HG02884 (cell line): ENCODE data around the gene AOX1.

Experiments
- ATAC-seq: cut with Tn5 transposase; IDR thresholded peaks from one replicate; pipeline ENCODE4 v1.9.1; 2021; ENCODE audit warnings: mild to moderate bottlenecking, moderate library complexity; ENCODE audit not compliant: unreplicated experiment

Gene AOX1

GRCh38 chr2:200600549-200601225, 14.9 kb downstream of the AOX1 start:
- ATAC-seq: no peak

- no peak for ATAC-seq
Measured at GRCh38 chr2:200602584-200602983, 16.8 kb downstream of the AOX1 start.

DNA sequence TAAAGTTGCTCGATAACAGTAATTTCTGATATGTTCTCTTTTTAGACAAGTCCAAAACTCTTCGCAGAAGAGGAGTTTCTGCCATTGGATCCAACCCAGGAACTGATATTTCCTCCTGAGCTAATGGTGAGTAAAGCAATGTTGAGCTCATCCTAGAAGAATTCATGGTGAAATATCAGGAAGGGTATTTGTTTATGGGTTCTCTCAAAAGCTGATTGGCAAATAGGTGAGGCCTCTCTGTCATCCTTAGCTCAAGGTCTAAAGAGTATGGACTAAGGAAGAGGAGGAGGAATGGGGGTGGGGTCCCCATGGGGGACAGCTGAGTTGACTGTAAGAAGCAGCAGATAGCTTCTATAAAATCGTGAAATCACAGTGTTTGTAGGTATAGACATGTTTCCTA, 18.2 kb downstream of the AOX1 start:
- ATAC-seq: no peak

DNA sequence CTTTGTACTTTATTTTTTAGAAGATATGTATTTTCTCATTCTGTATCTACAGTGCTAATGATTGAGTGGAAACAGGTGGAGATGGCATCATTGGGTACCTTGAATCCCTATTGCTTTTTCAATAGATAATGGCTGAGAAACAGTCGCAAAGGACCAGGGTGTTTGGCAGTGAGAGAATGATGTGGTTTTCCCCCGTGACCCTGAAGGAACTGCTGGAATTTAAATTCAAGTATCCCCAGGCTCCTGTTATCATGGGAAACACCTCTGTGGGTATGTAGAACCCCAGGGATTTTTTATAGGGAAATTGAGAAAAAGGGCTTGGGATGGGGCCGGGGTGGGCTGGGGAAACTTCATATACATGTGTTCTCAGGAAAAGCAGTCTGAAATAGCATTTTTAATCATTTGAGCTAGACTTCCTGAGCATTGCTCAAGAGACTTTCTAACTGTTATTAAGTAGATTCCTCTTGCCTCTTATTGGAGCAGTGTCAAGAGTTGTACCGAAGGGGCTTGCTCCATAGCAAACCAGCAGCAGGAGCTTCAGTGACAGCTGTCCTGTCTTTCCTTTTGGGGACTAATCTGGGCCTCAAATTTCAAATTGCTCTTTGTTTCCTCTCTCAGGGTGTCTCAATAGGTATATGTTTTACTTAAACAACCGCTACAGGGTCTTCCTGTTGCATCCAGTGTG, 18.9 kb downstream of the AOX1 start:
- no peak for ATAC-seq

GRCh38 chr2:200608341-200609027, 22.7 kb downstream of the AOX1 start:
- no peak for ATAC-seq

DNA sequence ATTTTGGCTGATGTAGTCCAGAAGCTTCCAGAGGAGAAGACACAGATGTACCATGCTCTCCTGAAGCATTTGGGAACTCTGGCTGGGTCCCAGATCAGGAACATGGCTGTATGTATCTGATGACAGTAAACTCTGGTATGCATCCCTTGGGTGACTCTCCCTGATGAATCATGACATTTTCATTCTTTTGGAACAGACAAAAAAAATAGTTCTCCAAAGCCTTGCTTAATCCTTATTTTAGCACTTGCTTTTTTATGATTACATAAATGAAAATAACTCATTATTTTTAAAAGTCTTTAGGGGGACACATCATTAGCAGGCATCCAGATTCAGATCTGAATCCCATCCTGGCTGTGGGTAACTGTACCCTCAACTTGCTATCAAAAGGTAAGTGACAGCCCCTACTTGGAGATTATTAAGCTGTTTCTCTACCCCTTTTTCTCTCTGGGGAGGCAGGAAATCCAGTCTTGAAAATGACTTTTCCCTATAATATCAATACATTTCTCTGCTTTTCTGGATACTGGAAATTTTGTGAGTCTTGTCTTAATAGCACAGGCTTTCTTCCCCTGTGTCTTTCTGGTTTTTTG, 23.3 kb downstream of the AOX1 start:
- no peak for ATAC-seq

GRCh38 chr2:200610217-200610616, 24.4 kb downstream of the AOX1 start:
- ATAC-seq: peak; percentile 79

DNA sequence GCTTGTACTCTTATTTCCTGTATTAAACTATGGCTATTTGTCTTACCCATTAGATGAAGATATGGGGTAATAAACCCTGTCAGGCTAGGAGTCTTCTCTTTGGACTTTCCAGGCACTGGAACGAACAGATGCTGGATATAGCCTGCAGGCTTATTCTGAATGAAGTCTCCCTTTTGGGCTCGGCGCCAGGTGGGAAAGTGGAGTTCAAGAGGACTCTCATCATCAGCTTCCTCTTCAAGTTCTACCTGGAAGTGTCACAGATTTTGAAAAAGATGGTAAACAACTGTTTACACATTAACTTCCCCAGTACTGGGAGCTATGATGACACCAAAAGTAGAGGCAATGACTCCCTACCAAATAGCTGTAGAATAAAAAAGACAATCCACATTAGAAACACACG, 27.9 kb downstream of the AOX1 start:
- no peak for ATAC-seq

DNA sequence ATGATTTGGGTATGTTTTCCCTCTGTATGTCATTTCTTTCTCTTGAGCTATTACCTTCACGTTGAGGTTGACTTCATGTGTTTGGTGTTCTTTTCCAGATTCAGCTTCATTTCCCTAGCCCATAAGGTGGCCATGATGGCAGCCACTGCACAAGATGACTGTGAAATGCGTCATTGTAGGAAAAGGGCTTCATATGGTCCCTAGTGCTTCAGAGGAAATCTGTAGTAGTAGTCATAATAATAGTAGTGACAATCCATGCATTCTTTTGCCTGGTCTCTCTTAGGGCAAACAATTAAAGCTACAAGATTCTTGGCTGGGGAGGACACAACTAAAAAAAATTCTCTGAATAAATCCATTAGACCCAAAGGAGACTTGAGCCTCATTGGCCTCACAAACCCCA, 28.4 kb downstream of the AOX1 start:
- no peak for ATAC-seq

DNA sequence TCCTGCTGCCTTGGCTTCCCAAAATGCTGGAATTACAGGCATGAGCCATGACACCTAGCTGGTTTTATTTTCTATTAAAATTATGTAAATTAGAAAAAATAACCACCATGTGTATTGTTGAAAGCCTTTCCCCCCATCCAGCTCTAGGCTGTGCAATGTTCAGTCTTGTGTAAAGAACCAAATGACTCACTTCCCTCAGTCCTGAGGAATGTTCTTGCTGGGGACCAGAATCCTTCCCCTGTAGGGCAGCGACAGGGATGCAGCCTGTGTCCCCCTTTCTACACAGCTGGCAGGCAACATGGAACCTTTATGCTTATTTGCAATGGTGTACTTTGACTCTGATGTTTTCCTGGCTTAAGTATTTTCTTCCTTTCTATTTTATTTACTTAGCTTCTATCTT, 29.4 kb downstream of the AOX1 start:
- peak; percentile 77 for ATAC-seq

DNA sequence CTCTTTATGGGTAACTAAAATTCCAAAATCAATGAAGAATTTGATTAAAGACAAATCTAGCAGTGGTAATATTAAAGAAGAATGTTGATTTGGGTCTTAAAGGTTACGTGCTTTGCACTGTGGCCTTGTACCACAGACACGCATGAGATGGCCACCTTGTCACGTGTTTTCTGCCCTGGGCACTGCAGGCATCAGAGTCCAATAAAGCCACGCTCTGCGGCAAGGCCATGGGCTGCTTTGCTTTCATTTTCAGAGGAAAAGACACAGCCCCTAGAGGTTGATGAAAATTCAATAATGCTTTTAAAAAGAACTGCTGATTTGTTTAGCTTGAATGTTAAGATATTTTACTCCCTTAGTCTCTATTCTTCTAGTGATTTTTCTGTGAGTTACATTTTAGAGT, 30.4 kb downstream of the AOX1 start:
- ATAC-seq: no peak

- no peak for ATAC-seq
Measured at GRCh38 chr2:200616656-200617055, 30.8 kb downstream of the AOX1 start.

GRCh38 chr2:200617156-200618053, 31.6 kb downstream of the AOX1 start:
- ATAC-seq: no peak

DNA sequence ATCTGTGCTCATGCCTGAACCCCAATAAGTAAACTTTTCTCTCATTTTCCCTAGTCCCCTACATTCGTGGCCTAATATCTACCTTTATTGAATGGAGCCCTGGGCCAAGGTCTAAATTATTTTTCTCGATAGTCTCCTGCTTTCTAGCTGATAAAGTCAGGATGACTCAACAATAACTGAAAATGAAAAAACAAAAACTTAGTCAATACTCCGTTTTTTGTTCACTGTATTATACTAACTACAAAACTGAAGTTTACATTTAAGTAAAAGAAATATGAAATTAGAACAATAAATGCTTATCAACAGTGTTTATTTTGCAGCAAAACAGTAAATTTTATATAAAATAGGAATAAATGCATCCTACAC, 32.2 kb downstream of the AOX1 start:
- ATAC-seq: no peak

DNA sequence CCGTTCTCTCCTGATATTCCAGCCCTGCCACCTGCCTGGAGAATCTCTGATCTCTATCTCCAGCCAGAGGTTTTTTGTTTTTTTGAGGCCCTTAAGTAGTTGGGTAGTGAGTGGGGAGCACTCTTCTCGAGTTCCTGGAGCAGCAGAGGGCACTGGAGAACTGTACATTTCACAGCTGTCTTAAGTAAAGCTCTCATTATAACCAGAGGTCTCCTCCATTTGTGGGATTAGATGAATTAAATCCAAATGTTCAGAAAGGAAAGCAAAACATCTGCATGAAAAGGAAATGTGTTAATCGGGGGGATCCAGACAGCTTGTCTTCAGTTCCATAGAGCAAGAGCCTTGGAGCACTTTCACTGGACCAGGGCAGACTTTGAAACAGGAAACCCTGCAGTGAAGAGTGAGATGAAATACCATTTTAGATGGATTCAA, 32.8 kb downstream of the AOX1 start:
- ATAC-seq: no peak

GRCh38 chr2:200619279-200619678, 33.5 kb downstream of the AOX1 start:
- no peak for ATAC-seq

GRCh38 chr2:200620606-200621390, 35.0 kb downstream of the AOX1 start:
- ATAC-seq: no peak

DNA sequence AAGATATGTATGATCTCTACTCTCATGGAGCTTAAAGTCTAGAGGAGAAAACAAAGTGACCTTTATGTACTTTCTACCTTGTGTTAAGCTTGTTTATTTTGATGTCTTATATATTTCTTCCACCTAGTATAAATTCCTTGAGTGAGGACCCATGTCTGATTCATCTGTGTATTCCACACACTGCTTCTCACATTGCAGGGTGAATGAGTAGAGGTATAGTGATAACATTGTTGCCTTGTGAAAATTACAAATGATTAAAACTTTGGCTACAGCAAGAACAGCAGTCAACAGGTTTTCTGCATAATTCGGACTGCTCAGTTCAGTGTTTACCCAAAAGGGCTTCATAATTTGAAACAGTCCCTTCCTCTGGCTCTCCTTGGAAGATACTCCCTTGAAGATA, 36.3 kb downstream of the AOX1 start:
- no peak for ATAC-seq

GRCh38 chr2:200624026-200624425, 38.2 kb downstream of the AOX1 start:
- ATAC-seq: no peak

DNA sequence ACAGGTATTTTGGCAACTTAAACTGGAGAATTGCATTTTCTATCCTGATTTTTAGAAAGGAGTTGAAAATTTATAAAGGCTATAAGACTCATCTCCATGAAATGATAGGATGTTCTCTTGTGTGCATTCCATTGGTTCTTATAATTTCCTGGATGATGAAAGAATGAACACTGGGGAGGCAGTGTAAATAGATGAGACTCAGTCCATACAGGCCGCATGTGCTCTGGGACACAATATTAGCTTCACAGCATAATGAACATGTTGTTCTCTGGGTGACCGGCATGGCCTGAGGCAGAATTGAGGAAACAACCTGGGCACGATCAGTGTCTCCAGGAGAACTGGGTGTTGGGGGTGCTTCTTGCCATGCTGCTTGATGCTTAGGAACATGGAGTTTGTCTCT, 38.8 kb downstream of the AOX1 start:
- ATAC-seq: no peak
